IMR-90 (cell line): ENCODE data around the gene ERBB4. TPM values are rescaled to one million over a fixed set of nuclear protein-coding genes. Genes with fewer than 3 reads are reported as not detected.

Experiments
- ATAC-seq: fragments of 200-7000 bp; cut with Tn5 transposase; 2 replicates; pipeline ENCODE4 v1.9.1; 2020; ENCODE audit warnings: low read depth, mild to moderate bottlenecking, moderate library complexity
- BruUV-seq: library from RNA; stranded (reverse); fragments of 400-500 nt; replicated peaks from 2 replicates; lab custom pipeline; 2021; lab: Mats Ljungman, UMichigan
- CTCF ChIA-PET: fragments of 300-600 bp; formaldehyde crosslinking; extraction: SDS; loops from one replicate; lab custom pipeline; 2021; ENCODE audit warnings: antibody characterized with exemption; lab: Yijun Ruan, JAX
- POLR2A ChIA-PET: fragments of 300-600 bp; sonication (Branson Sonifier 250); formaldehyde crosslinking; loops from one replicate; lab custom pipeline; 2022; ENCODE audit warnings: antibody characterized with exemption; ENCODE audit not compliant: unreplicated experiment; lab: Charles Lee
- DNase-seq: peaks from one replicate; pipeline ENCODE4 v3.0.0; 2013
- H2AFZ ChIP-seq: replicated peaks from 2 replicates; pipeline ENCODE3; 2013; ENCODE audit warnings: low read length, mild to moderate bottlenecking; ENCODE audit not compliant: poor library complexity
- H2AK5ac ChIP-seq: 2 replicates; pipeline ENCODE4 v1.6.1; 2013; ENCODE audit warnings: low read depth, low read length, inconsistent platforms
- H2AK9ac ChIP-seq: replicated peaks from 2 replicates; pipeline ENCODE3; 2013; ENCODE audit warnings: mild to moderate bottlenecking, low read depth, low read length, moderate library complexity; ENCODE audit not compliant: poor library complexity
- H2BK120ac ChIP-seq: 2 replicates; pipeline ENCODE4 v1.6.1; 2013; ENCODE audit warnings: low read depth, low read length, inconsistent platforms
- H2BK15ac ChIP-seq: 3 replicates; pipeline ENCODE4 v1.6.1; 2013; ENCODE audit warnings: low read depth, low read length, inconsistent platforms
- H2BK20ac ChIP-seq: 2 replicates; pipeline ENCODE4 v1.6.1; 2013; ENCODE audit warnings: low read depth, mild to moderate bottlenecking, inconsistent platforms, low read length, moderate library complexity
- H2BK5ac ChIP-seq: 2 replicates; pipeline ENCODE4 v1.6.1; 2013; ENCODE audit warnings: mild to moderate bottlenecking, low read depth, low read length, inconsistent platforms; ENCODE audit not compliant: poor library complexity, severe bottlenecking
- H3K14ac ChIP-seq: replicated peaks from 2 replicates; pipeline ENCODE4 v1.6.1; 2013; ENCODE audit warnings: low read depth, low read length, inconsistent platforms
- H3K18ac ChIP-seq: 2 replicates; pipeline ENCODE4 v1.6.1; 2013; ENCODE audit warnings: low read depth, low read length, control low read depth
- H3K23ac ChIP-seq: 2 replicates; pipeline ENCODE4 v1.6.1; 2013; ENCODE audit warnings: low read depth, low read length, inconsistent platforms
- H3K27ac ChIP-seq: 2 replicates; pipeline ENCODE4 v1.5.1; 2013; ENCODE audit warnings: mild to moderate bottlenecking, control low read depth, low read length; ENCODE audit not compliant: insufficient read depth
- H3K27me3 ChIP-seq: 2 replicates; pipeline ENCODE4 v1.6.1; 2013; ENCODE audit warnings: low read length; ENCODE audit not compliant: control insufficient read depth, insufficient read depth
- H3K36me3 ChIP-seq: 2 replicates; pipeline ENCODE4 v1.6.1; 2013; ENCODE audit warnings: low read length, mixed read lengths; ENCODE audit not compliant: control insufficient read depth, insufficient read depth
- H3K4ac ChIP-seq: 2 replicates; pipeline ENCODE4 v1.6.1; 2013; ENCODE audit warnings: low read depth, low read length, inconsistent platforms
- H3K4me1 ChIP-seq: 2 replicates; pipeline ENCODE4 v1.6.1; 2013; ENCODE audit warnings: low read length, mixed read lengths; ENCODE audit not compliant: control insufficient read depth, insufficient read depth
- H3K4me2 ChIP-seq: 2 replicates; pipeline ENCODE4 v1.6.1; 2013; ENCODE audit warnings: low read depth, mild to moderate bottlenecking, control low read depth, low read length, moderate library complexity
- H3K4me3 ChIP-seq: 2 replicates; pipeline ENCODE4 v1.5.1; 2013; ENCODE audit warnings: low read depth, mild to moderate bottlenecking, control low read depth, low read length, moderate library complexity; ENCODE audit not compliant: insufficient read depth
- H3K56ac ChIP-seq: 2 replicates; pipeline ENCODE4 v1.6.1; 2013; ENCODE audit warnings: low read length, inconsistent platforms; ENCODE audit not compliant: insufficient read depth; ENCODE audit errors: extremely low read depth
- H3K79me1 ChIP-seq, 2 experiments: 2 replicates each; pipeline ENCODE4 v1.6.1; 2013; ENCODE audit warnings: low read length in 2 of 2, inconsistent platforms in 1 of 2, low read depth in 1 of 2
- H3K9ac ChIP-seq: 2 replicates; pipeline ENCODE4 v1.6.1; 2013; ENCODE audit warnings: low read depth, low read length, control low read depth
- H3K9me1 ChIP-seq: 2 replicates; pipeline ENCODE4 v1.6.1; 2013; ENCODE audit warnings: low read length, inconsistent platforms; ENCODE audit not compliant: insufficient read depth
- H3K9me3 ChIP-seq: 2 replicates; pipeline ENCODE4 v1.6.1; 2013; ENCODE audit warnings: low read length; ENCODE audit not compliant: control insufficient read depth, insufficient read depth
- H4K20me1 ChIP-seq: 2 replicates; pipeline ENCODE4 v1.6.1; 2013; ENCODE audit warnings: low read length, inconsistent platforms; ENCODE audit not compliant: insufficient read depth
- H4K5ac ChIP-seq: 2 replicates; pipeline ENCODE4 v1.6.1; 2013; ENCODE audit warnings: mild to moderate bottlenecking, low read depth, low read length, control low read depth
- H4K8ac ChIP-seq, 2 experiments: 2 replicates each; pipeline ENCODE4 v1.6.1; 2013; ENCODE audit warnings: low read depth in 2 of 2, low read length in 2 of 2, control low read depth in 1 of 2, inconsistent platforms in 1 of 2
- H4K91ac ChIP-seq: 2 replicates; pipeline ENCODE4 v1.6.1; 2013; ENCODE audit warnings: low read depth, low read length, inconsistent platforms; ENCODE audit not compliant: insufficient read depth
- CEBPB ChIP-seq: IDR thresholded peaks from 2 replicates; pipeline ENCODE4 v1.6.1; 2012; ENCODE audit warnings: low read depth, low read length, improper control_type of control experiment
- MAFK ChIP-seq: IDR thresholded peaks from 2 replicates; pipeline ENCODE4 v1.6.1; 2012; ENCODE audit warnings: low read depth, low read length, improper control_type of control experiment
- MAZ ChIP-seq: IDR thresholded peaks from 2 replicates; pipeline ENCODE4 v1.6.1; 2012; ENCODE audit warnings: low read depth, mild to moderate bottlenecking, low read length, improper control_type of control experiment, moderate library complexity, borderline replicate concordance
- NFE2L2 ChIP-seq: fragments of 150-350 bp; IDR thresholded peaks from 2 replicates; pipeline ENCODE4 v1.6.1; 2016; ENCODE audit warnings: low read depth, mild to moderate bottlenecking, low read length
- POLR2A ChIP-seq: IDR thresholded peaks from 2 replicates; pipeline ENCODE4 v1.6.1; 2012; ENCODE audit warnings: mild to moderate bottlenecking, low read depth, low read length
- RAD21 ChIP-seq: IDR thresholded peaks from 2 replicates; pipeline ENCODE4 v1.6.1; 2012; ENCODE audit warnings: low read length, improper control_type of control experiment
- SMC3 ChIP-seq: fragments of 150-350 bp; IDR thresholded peaks from 2 replicates; pipeline ENCODE4 v1.6.1; 2016; ENCODE audit warnings: low read depth, mild to moderate bottlenecking, antibody characterized with exemption, low read length, moderate library complexity
- WGBS, 2 experiments: methylation state at CpG; one replicate each; pipeline versions ENCODE4 v1.1.5 to v1.1.7; 2013; ENCODE audit warnings: missing lambda C conversion rate in 2 of 2; ENCODE audit not compliant: insufficient read length in 1 of 2; ENCODE audit errors: extremely low coverage in 2 of 2; 5-methylcytosine and 5-hydroxymethylcytosine counted together
- dilution Hi-C: fragments of 300-500 bp; cut with HindIII; formaldehyde crosslinking; loops from one replicate; pipeline ENCODE4 v1.14.3; 2018; ENCODE audit warnings: low sequenced_read_pairs; ENCODE audit not compliant: unreplicated experiment
- in situ Hi-C: fragments of 300-500 bp; cut with MboI; formaldehyde crosslinking; loops from 3 replicates; pipeline ENCODE4 v1.14.3; 2019; ENCODE audit warnings: low sequenced_read_pairs, inconsistent platforms, mixed read lengths
- intact Hi-C: fragments of 100-400 bp; cut with micrococcal nuclease; formaldehyde crosslinking; loops from 2 replicates; pipeline ENCODE4 v1.10.0; 2022
- polyA plus RNA-seq, 3 experiments: library from polyadenylated mRNA; depleted of rRNA; stranded (reverse); fragments of >200 nt; gene quantifications; 2 replicates each; pipeline ENCODE4 v1.2.3, GENCODE V29; 2012; ENCODE audit warnings: low replicate concordance in 1 of 3
- total RNA-seq: library from RNA; depleted of rRNA; stranded (reverse); fragments of >200 nt; gene quantifications from 2 replicates; pipeline ENCODE4 v1.2.3, GENCODE V29; 2012
- TF ChIP-seq, protein P1 (sequence below): fragments of 150-350 bp; IDR thresholded peaks from 2 replicates; pipeline ENCODE4 v1.6.1; 2017; ENCODE audit warnings: mild to moderate bottlenecking, antibody characterized with exemption, low read length, low read depth
- TF ChIP-seq, protein P2 (sequence below): fragments of 150-350 bp; IDR thresholded peaks from 2 replicates; pipeline ENCODE4 v1.6.1; 2016; ENCODE audit warnings: low read depth, mild to moderate bottlenecking, low read length, moderate library complexity, borderline replicate concordance
- TF ChIP-seq, protein P3 (sequence below): conservative IDR thresholded peaks from 2 replicates; pipeline ENCODE4 v1.5.1; 2012; ENCODE audit warnings: mild to moderate bottlenecking, low read depth, low read length, improper control_type of control experiment

ERBB4 gene
- total and polyA plus RNA-seq, 2 of the 4 experiments (the other 2 are of a cell fraction), result not detected

DNA sequence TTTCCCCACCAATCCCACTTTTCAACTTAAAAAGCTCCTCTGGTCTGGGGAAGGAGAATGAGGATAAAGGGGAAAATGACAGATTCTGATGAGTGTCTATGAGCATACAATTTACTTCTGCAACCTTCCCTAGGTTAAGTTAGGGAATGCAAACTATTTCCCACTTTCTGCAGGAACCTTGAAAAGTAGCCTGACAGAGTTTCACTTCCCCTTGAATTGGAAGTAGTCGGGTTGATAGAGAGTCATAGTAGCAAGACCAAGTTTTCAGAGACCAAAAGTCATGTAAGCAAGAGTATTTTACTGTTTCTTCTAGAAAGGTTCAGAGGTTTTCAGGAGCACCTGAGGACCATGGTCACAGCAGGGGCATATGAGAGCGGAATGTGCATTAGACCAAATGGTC, 1167.1 kb downstream of the ERBB4 start:
- TF ChIP-seq NFE2L2, result no peak
- TF ChIP-seq RAD21, result no peak
- TF ChIP-seq, protein P1, sequence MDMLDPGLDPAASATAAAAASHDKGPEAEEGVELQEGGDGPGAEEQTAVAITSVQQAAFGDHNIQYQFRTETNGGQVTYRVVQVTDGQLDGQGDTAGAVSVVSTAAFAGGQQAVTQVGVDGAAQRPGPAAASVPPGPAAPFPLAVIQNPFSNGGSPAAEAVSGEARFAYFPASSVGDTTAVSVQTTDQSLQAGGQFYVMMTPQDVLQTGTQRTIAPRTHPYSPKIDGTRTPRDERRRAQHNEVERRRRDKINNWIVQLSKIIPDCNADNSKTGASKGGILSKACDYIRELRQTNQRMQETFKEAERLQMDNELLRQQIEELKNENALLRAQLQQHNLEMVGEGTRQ, result no peak
- no peak for TF ChIP-seq MAZ
- no peak for TF ChIP-seq CEBPB
- no peak for TF ChIP-seq SMC3
- TF ChIP-seq, protein P2, sequence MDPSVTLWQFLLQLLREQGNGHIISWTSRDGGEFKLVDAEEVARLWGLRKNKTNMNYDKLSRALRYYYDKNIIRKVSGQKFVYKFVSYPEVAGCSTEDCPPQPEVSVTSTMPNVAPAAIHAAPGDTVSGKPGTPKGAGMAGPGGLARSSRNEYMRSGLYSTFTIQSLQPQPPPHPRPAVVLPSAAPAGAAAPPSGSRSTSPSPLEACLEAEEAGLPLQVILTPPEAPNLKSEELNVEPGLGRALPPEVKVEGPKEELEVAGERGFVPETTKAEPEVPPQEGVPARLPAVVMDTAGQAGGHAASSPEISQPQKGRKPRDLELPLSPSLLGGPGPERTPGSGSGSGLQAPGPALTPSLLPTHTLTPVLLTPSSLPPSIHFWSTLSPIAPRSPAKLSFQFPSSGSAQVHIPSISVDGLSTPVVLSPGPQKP, result no peak
- TF ChIP-seq MAFK, result no peak
- TF ChIP-seq POLR2A, result no peak
- TF ChIP-seq, protein P3, sequence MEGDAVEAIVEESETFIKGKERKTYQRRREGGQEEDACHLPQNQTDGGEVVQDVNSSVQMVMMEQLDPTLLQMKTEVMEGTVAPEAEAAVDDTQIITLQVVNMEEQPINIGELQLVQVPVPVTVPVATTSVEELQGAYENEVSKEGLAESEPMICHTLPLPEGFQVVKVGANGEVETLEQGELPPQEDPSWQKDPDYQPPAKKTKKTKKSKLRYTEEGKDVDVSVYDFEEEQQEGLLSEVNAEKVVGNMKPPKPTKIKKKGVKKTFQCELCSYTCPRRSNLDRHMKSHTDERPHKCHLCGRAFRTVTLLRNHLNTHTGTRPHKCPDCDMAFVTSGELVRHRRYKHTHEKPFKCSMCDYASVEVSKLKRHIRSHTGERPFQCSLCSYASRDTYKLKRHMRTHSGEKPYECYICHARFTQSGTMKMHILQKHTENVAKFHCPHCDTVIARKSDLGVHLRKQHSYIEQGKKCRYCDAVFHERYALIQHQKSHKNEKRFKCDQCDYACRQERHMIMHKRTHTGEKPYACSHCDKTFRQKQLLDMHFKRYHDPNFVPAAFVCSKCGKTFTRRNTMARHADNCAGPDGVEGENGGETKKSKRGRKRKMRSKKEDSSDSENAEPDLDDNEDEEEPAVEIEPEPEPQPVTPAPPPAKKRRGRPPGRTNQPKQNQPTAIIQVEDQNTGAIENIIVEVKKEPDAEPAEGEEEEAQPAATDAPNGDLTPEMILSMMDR, result no peak
- Histone ChIP-seq H2AK5ac (no peak overlapping the region), H2BK5ac (no peak overlapping the region), H3K27ac (no peak overlapping the region), H2AFZ (no peak overlapping the region), H2BK20ac (no peak overlapping the region), H4K91ac (no peak overlapping the region), H3K79me1 (no peaks in the 10 kb centered on the region), H3K36me3 (no peaks in the 10 kb centered on the region), H3K14ac (no peak overlapping the region), H3K9me1 (no peaks in the 10 kb centered on the region), H4K5ac (no peak overlapping the region), H2BK15ac (no peak overlapping the region), H2BK120ac (no peak overlapping the region), H3K9ac (no peak overlapping the region), H3K4me1 (no peaks in the 10 kb centered on the region), H3K4ac (no peak overlapping the region), H2AK9ac (no peak overlapping the region), H3K4me3 (no peak overlapping the region), H3K23ac (no peak overlapping the region), H4K20me1 (no peaks in the 10 kb centered on the region), H4K8ac (no peak overlapping the region), H3K56ac (no peak overlapping the region), H3K27me3 (no peaks in the 10 kb centered on the region), H3K9me3 (peaks cover 13% of the 10 kb centered on the region), H3K4me2 (no peak overlapping the region), H3K18ac (no peak overlapping the region)
- no peak for ATAC-seq
- in situ Hi-C loops, result no loop called here
- intact Hi-C loops, result no loop called here
- WGBS, 2 experiments, result no CpG with 5 or more reads among the region's 2 CpGs
- ChIA-PET CTCF (no interaction called here), POLR2A (no interaction called here)
- BruUV-seq, result no TSS peak
- no peak for DNase-seq
- dilution Hi-C loops, result no loop called here
